ENCODE results near the gene AMPD1.

Gene AMPD1

DNA sequence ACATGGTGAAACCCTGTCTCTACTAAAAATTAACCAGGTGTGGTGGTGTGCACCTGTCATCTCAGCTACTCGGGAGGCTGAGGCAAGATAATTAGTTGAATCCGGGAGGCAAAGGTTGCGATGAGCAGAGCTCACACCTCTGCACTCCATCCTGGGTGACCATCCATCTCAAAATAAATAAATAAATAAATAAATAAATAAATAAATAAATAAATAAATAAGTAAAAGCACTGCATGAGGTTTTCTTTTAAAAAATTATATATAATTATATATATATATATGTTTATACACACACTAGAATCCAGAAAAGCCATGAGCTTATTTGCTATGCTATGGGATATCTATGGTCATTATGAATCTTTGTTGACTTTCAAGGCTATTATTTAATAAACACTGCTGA lies 2.4 kb downstream of the AMPD1 start:
- TF ChIP-seq, protein P1, sequence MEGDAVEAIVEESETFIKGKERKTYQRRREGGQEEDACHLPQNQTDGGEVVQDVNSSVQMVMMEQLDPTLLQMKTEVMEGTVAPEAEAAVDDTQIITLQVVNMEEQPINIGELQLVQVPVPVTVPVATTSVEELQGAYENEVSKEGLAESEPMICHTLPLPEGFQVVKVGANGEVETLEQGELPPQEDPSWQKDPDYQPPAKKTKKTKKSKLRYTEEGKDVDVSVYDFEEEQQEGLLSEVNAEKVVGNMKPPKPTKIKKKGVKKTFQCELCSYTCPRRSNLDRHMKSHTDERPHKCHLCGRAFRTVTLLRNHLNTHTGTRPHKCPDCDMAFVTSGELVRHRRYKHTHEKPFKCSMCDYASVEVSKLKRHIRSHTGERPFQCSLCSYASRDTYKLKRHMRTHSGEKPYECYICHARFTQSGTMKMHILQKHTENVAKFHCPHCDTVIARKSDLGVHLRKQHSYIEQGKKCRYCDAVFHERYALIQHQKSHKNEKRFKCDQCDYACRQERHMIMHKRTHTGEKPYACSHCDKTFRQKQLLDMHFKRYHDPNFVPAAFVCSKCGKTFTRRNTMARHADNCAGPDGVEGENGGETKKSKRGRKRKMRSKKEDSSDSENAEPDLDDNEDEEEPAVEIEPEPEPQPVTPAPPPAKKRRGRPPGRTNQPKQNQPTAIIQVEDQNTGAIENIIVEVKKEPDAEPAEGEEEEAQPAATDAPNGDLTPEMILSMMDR (conservative IDR thresholded peaks at IDR 0.05; ENCODE audit: low read depth), result no peak
- ChIA-PET CTCF (interaction anchor here (0.6 kb wide), 1 partner anchor 446 kb away, joined by 4 read pairs; no protein-coding TSS in a partner anchor), POLR2A (ENCODE audit: low non-redundant PET) (interaction anchor here (0.6 kb wide), 1 partner anchor 116 kb away, joined by 5 read pairs; no protein-coding TSS in a partner anchor)
- DNase-seq (ENCODE audit: low spot score), result no peak
- no peak overlapping the region for H3K27ac ChIP-seq

DNA sequence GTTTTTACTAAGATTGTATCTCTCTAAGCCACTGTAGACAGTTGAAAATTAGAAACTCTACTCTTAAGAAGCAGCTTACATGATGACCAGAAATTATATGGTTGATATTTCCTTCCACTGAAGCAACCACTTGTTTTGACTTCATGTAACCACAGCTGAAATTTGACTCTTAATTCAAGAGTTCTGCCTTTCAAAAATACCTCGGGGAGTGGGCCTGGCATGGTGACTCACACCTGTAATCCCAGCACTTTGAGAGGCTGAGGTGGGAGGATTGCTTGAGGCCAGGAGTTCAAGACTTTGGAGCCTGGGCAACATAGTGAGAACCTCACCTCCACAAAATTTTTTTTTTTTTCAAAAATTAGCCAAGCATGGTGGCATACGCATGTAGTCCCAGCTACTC lies 4.3 kb downstream of the AMPD1 start:
- ChIA-PET POLR2A (ENCODE audit: low non-redundant PET) (no interaction called here), CTCF (no interaction called here)
- DNase-seq (ENCODE audit: low spot score), result no peak
- TF ChIP-seq, protein P1 (conservative IDR thresholded peaks at IDR 0.05; ENCODE audit: low read depth), result no peak
- no peak overlapping the region for H3K27ac ChIP-seq

- DNase-seq (ENCODE audit: low spot score), result no peak
- ChIA-PET POLR2A (ENCODE audit: low non-redundant PET) (no interaction called here), CTCF (no interaction called here)
- H3K27ac ChIP-seq, result no peak overlapping the region
- TF ChIP-seq, protein P1 (conservative IDR thresholded peaks at IDR 0.05; ENCODE audit: low read depth), result no peak
These were observed 5.2 kb downstream of the AMPD1 start for GRCh38 chr1:114690148-114690547.

DNA sequence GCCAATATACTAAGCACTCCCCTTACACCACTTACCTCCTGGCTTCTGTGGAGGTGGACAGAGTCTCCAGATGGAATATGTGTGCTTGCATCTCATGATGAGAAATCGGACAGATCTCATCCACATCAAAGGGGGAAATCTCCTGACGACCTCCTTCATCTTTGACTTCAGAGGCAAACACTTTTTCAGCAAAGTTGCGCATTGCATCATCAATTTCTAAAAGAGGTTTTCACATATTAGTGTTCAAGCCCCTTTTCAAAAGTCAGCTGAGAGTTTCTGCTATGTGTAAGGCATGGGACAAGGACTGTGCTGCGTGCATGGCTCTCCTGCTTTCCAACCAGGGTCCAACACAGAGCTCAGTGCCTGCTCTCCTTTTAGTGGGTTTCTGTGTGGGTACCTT lies 6.8 kb downstream of the AMPD1 start:
- no peak for DNase-seq (ENCODE audit: low spot score)
- CTCF ChIA-PET, result no interaction called here
- TF ChIP-seq, protein P1 (conservative IDR thresholded peaks at IDR 0.05; ENCODE audit: low read depth), result no peak
- POLR2A ChIA-PET (ENCODE audit: low non-redundant PET), result no interaction called here
- H3K27ac ChIP-seq, result no peak overlapping the region

DNA sequence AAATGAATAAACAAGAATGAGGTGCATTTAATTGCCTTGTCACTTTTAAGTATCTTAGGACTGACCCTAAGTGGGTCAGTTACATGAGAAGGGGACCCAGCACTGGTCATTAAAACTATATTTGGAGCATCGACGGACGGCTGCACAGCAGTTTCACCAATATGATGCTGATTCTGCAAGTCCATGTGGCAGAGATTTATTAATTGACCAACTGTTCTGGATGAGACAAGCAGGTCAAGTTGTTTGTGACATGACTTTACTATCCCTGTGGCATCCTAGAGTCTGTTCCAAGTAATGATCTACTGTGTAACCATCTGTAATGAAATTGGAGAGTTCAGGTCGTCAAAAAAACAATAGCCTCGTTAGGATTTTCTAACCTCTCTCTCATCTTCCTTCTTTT lies 9.5 kb downstream of the AMPD1 start:
- H3K27ac ChIP-seq, result no peak overlapping the region
- TF ChIP-seq, protein P1 (conservative IDR thresholded peaks at IDR 0.05; ENCODE audit: low read depth), result no peak
- no peak for DNase-seq (ENCODE audit: low spot score)
- CTCF ChIA-PET, result no interaction called here
- POLR2A ChIA-PET (ENCODE audit: low non-redundant PET), result no interaction called here

DNA sequence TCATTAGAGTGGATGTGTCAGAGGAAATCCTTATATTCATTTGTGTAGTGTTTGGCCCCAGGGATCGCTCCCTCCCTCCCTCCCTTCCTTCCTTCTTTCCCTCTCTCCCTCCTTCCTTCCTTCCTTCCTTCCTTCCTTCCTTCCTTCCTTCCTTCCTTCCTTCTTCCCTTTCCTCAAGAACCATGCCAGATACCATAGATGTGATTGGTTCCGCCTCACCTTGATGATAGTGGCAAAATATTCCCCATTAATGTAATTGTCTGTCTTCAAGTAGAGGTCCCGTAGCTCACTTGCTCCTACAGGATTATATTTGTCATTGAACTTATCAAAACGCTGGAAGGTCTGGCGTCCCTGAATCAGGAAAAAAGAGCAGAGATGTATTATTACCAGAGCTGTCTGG lies 17.7 kb downstream of the AMPD1 start:
- POLR2A ChIA-PET (ENCODE audit: low non-redundant PET), result no interaction called here
- no peak for DNase-seq (ENCODE audit: low spot score)
- TF ChIP-seq, protein P1 (conservative IDR thresholded peaks at IDR 0.05; ENCODE audit: low read depth), result no peak
- CTCF ChIA-PET, result interaction anchor here (0.5 kb wide), 1 partner anchor 120 kb away, joined by 4 read pairs; no protein-coding TSS in a partner anchor
- no peak overlapping the region for H3K27ac ChIP-seq

GRCh38 chr1:114676115-114676514 lies 19.2 kb downstream of the AMPD1 start:
- CTCF ChIA-PET, result interaction anchor here (0.6 kb wide), 1 partner anchor 40 kb away, joined by 3 read pairs; no protein-coding TSS in a partner anchor
- POLR2A ChIA-PET (ENCODE audit: low non-redundant PET), result no interaction called here
- no peak for DNase-seq (ENCODE audit: low spot score)
- no peak overlapping the region for H3K27ac ChIP-seq
- TF ChIP-seq, protein P1 (conservative IDR thresholded peaks at IDR 0.05; ENCODE audit: low read depth), result no peak
